GM12865 (cell line): ENCODE results near the gene EEFSEC.

Source experiments
- DNase-seq: peaks from one replicate; pipeline ENCODE4 v3.0.0; 2010; ENCODE audit warnings: low read depth
- H3K4me3 ChIP-seq: 2 replicates; pipeline ENCODE4 v1.5.1; 2011; ENCODE audit warnings: mild to moderate bottlenecking, low read depth, low read length, control low read depth
- TF ChIP-seq, protein P1 (sequence below): IDR thresholded peaks from 2 replicates; pipeline ENCODE4 v1.5.1; 2011; ENCODE audit warnings: low read length, control low read depth, low read depth, inconsistent platforms; ENCODE audit not compliant: insufficient read depth; ENCODE audit errors: missing control alignments

EEFSEC gene

DNA sequence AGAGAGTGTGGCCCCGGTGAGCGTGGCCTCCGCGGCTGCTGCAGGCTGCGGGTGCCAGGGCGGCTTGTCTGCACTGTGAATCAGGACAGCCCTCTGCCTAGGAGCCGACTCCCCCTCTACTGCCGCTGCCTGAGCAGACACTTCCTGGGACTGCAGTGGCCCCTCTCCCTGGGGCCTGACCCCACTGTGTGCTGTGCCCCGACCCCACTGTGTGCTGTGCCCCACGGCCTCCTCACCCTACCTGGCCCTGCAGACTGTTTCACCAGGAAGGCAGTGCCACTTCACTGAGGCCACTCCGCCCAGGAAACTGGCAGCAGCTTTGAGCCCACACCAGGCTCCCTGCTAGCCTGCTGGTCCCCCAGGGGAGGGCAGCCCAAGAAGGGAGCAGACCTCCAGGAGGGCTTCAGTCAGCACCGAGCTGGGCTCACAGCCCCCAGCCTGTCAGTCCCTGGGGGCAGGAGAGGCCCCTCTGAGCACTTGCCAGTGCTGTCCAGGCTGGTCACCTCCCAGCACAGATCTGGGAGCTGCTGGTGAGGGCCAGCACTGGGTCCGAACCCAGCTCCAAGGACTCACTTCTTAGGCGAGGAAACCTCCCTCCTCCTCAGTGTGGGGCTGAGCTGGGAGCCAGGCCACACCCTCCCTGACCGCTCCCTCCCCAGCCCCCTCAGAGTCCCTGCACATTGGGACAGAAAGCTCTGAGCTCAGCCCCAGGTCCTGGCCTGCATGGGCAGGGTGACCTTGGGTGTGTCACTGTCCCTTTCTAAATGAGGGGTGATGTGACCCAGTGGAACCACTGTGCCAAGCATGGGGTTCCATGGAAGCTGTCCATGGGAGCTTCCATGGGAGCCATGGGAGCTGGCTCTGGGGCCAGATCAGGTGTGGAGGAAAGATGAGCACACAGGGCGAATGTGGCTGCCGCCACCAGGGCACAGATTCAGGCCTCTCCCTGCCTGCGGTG lies 256.6 kb downstream of the EEFSEC start:
- TF ChIP-seq, protein P1, sequence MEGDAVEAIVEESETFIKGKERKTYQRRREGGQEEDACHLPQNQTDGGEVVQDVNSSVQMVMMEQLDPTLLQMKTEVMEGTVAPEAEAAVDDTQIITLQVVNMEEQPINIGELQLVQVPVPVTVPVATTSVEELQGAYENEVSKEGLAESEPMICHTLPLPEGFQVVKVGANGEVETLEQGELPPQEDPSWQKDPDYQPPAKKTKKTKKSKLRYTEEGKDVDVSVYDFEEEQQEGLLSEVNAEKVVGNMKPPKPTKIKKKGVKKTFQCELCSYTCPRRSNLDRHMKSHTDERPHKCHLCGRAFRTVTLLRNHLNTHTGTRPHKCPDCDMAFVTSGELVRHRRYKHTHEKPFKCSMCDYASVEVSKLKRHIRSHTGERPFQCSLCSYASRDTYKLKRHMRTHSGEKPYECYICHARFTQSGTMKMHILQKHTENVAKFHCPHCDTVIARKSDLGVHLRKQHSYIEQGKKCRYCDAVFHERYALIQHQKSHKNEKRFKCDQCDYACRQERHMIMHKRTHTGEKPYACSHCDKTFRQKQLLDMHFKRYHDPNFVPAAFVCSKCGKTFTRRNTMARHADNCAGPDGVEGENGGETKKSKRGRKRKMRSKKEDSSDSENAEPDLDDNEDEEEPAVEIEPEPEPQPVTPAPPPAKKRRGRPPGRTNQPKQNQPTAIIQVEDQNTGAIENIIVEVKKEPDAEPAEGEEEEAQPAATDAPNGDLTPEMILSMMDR = no peak
- no peak overlapping the region for H3K4me3 ChIP-seq
- no peak for DNase-seq

DNA sequence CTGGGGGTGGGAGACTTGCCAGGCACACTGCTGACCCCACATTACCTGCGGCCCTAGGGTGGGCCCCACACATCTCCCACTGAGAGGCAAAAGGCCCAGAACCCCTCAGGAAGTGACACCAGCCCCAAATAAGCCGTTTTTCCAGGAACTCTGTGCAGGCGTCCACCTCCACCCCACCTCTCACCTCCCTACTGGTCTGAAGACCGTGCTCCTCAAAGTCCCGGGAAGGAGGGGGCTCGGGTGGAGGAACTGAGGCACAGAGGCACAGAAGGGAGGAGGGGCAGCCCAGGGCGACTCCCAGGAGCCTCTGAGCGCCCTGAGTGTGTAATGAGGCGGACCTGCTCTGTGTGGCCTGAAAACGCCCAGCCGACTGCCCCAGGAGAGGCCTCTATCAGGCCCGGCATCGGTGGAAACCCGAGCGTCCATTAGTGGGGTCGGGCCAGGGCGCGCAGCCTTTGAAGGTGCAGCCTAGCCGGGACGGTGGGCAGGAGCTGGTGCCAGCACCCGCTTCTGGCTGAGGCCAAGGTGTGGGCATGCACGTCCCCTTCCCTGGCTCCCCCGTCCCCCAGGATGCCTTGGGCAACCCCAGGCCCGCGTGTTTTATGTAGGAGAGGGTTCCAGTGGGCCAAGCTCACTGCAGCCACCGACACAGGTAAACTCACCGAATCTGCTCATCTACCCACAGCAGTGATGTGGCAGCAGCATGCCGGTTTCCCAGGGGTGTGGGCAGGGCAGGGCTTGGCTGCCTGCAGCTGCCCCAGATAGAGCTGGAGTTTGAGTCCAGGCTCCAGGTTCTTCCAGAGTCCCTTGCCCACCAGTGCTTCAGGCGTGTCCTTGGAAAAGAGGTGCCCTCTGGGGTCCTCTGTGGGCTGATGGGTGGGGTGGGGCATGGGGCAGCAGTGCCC lies 257.6 kb downstream of the EEFSEC start:
- DNase-seq = no peak
- TF ChIP-seq, protein P1 = no peak
- no peak overlapping the region for H3K4me3 ChIP-seq

DNA sequence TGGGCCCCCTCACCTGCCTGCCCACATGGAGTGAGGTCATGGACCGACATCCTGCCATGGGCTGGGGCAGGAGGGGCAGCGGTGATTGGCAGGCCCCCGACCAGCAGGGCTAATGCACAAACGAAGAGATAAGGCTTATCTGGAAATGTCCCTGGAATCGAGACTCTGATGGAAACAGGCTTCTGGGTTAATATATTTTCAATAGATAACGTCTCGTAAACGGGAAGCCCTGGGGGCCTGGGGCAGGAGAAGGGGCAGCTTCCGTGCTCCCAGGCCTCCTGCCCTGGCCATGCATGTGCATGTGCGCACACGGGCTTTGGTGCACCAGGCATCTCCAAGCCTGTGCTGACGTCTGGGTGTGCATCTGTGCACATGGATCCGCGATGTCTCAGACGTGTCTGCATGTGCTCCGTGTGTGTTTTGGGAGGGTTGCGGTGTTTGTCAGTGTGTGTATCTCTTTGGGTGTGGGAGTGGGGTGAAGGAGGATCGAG lies 258.3 kb downstream of the EEFSEC start:
- TF ChIP-seq, protein P1 = no peak
- DNase-seq = no peak
- no peak overlapping the region for H3K4me3 ChIP-seq

DNA sequence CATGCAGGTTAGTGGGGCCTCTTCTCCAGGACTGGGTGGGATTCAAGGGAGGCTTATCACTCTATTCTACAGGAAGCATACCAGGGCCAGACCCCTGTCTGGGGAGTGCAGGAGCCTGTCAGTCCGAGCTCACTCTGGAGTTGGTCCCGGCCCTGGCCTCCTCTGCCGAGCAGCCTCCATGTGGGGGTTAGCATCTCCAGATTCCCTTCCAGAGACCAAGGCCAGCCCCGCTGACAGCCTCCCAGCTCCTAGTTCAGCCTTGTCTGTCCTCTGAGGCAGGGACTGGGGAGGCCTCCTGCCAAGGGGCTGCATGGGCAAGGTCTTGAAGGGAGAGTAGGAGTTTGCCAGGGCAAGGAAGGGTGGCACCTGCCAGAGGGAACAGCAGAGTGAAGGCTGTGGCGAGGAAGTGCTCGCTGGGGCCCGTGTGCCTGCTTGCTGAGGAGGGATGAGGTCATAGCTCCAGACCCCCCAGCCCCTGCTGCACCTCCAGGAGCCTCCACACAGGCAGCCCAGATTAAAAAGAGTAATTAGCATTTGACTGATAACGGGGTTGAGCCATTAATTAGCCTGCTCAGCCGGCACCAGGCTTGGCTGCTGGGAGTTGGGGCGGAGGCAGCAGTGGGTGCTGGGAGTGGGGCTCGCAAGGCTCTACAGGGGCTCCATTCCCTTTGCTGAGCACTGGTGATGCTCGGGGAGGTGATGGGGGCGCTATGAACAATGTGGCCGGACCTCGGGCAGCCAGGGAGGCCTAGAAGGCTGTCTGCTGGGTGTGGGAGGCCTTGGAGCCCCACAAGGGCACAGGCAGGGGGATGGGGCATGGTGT lies 259.1 kb downstream of the EEFSEC start:
- no peak overlapping the region for H3K4me3 ChIP-seq
- no peak for DNase-seq
- TF ChIP-seq, protein P1 = no peak

DNA sequence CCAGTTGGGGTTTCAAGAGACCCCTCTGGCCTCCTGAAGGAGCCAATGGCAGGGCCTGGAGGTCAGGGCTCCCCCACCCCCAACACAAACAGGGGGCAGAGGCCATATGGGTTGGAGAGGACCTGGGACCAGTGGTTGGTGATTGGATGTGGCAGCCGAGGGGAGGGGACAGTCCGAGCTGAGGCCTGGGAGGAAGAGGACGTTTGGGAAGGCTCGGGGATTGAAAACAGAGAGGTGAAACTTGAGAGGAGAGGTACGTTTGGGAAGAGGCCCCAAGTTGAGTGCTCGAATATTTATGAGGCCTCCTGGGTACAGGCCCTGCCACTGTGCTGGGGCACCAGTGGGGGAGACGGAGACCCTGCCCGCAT lies 259.7 kb downstream of the EEFSEC start:
- H3K4me3 ChIP-seq = no peak overlapping the region
- no peak for DNase-seq
- TF ChIP-seq, protein P1 = no peak

DNA sequence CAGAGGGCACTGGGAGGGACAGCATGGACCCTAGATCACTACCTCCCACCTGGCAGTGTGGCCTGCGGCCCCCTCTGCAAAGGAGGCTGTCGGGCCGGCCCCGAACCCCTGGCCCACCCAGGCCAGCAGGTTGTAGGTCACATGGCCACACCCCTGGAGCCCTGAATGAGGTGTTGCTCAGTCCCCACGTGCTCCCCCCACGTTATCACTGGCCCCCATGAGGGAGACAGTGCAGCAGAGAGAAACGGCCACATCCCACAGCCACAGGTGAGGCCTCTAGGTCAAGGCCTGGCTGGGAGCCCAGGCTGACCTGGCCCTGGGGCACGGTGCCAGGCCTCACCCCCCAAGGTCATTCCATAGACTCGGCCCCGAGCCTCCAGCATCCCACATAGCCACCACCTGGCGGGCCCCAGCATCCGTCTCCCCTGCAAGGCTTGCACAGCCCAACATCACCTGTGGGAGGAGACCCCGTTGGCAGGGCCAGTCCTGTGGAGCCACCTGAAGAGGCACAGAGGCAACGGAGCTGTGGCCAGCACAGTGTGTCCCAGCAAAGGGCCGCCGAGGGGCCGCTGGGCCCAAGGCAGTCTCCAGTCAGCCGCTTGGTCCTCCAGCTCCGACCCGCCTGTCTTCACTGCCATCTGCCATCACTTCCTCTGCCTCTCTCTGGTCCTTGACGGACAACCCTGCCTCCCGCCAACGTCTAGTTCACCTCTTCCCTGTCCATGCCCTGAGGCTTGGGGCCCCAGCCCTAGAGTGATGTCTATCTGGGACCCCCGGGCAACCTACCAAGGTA lies 260.3 kb downstream of the EEFSEC start:
- H3K4me3 ChIP-seq = no peak overlapping the region
- TF ChIP-seq, protein P1 = no peak
- DNase-seq = no peak
